ENCODE data around the gene RNF130.

RNF130 gene

DNA sequence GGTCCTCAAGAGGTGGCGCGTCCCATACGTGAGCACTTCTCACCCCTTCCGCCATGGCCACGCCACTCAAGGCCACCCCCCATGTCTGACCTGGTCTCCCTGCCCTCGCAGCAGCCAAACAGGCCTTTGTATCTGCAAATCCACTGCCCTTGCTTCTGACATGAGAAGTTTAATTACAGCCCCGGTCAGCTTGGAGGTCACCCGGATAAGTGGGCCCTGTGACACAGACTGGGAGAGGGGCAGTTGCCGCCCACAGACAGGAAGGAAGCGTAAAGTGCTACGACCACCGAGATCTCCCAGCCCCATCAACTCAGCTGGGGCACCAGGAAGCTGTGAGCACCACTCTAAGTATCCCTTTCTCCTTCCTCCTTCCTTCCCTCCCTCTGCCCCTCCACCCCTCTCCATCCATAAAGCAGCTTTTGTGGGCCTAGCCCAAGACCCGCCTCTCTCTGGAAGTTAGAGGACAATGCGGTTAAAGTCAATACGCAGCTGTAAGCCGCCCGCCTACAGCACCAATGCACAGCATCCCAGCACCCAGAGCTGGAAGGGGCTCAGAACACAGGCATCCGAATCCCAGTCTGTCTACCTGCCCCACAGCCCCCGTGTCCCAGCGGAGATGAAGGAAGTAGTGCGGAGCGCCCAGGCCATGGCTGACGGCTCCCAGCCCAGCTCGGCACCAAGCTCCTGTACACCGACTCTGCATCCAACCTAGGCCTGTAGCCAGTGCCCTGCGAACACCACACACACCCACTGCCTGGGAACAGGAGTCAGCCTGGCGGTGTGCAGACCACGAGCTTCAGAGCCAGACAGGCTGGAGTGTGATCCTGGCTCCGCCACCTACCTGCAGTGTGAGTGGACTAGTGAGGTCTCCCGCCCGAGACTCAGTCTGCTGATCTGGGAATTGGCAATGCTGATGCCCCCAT, 44.8 kb upstream of the RNF130 start:
- TF ChIP-seq, protein P1, sequence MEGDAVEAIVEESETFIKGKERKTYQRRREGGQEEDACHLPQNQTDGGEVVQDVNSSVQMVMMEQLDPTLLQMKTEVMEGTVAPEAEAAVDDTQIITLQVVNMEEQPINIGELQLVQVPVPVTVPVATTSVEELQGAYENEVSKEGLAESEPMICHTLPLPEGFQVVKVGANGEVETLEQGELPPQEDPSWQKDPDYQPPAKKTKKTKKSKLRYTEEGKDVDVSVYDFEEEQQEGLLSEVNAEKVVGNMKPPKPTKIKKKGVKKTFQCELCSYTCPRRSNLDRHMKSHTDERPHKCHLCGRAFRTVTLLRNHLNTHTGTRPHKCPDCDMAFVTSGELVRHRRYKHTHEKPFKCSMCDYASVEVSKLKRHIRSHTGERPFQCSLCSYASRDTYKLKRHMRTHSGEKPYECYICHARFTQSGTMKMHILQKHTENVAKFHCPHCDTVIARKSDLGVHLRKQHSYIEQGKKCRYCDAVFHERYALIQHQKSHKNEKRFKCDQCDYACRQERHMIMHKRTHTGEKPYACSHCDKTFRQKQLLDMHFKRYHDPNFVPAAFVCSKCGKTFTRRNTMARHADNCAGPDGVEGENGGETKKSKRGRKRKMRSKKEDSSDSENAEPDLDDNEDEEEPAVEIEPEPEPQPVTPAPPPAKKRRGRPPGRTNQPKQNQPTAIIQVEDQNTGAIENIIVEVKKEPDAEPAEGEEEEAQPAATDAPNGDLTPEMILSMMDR (IDR thresholded peaks at IDR 0.05; ENCODE audit: low read length, missing control alignments), result no peak
- no peak for DNase-seq (ENCODE audit: low read depth)
- H3K4me3 ChIP-seq (replicated peaks; ENCODE audit: low read depth, low read length), result no peak overlapping the region

- DNase-seq (ENCODE audit: low read depth), result no peak
- TF ChIP-seq, protein P1 (IDR thresholded peaks at IDR 0.05; ENCODE audit: low read length, missing control alignments), result no peak
- H3K4me3 ChIP-seq (replicated peaks; ENCODE audit: low read depth, low read length), result no peak overlapping the region
Observed at GRCh38 chr5:180115326-180116076, 43.9 kb upstream of the RNF130 start.

- TF ChIP-seq, protein P1 (IDR thresholded peaks at IDR 0.05; ENCODE audit: low read length, missing control alignments), result no peak
- H3K4me3 ChIP-seq (replicated peaks; ENCODE audit: low read depth, low read length), result no peak overlapping the region
- no peak for DNase-seq (ENCODE audit: low read depth)
Observed at GRCh38 chr5:180114304-180115003, 42.9 kb upstream of the RNF130 start.

- H3K4me3 ChIP-seq (replicated peaks; ENCODE audit: low read depth, low read length), result no peak overlapping the region
- TF ChIP-seq, protein P1 (IDR thresholded peaks at IDR 0.05; ENCODE audit: low read length, missing control alignments), result no peak
Observed at GRCh38 chr5:180113660-180114303, 42.2 kb upstream of the RNF130 start.

DNA sequence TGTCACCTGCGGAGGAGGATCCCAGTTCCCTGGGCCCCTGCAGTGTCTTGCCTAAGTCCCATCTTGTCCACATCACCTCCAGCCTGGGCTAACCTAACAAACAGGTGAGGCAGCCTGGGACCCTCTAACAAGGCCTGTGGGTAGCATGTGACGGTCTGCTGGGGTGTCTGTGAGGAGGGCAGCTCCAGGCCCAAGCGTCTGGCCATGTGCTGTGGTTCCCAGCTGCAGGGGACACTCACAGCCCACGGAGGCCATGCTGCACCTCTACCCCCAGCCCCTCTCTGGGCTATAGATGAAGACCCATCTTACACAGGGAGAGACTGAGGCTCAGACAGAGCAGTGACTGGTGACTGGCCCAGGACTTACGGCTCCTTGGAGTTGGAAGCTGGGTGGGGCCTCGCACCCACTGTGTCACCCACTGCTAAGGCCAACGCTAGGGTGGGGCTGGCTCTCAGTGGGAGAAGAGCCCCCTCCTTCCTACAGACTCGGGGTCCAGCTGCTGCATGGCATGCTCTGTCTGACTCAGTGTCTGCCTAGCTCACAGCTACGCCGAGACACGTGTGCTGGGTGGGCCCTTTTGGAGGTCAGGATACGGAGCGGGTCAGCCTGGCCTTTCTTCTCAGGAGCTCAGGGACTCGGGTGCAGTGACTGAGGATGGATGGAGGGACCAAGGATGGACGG, 40.8 kb upstream of the RNF130 start:
- TF ChIP-seq, protein P1 (IDR thresholded peaks at IDR 0.05; ENCODE audit: low read length, missing control alignments), result no peak
- DNase-seq (ENCODE audit: low read depth), result no peak
- no peak overlapping the region for H3K4me3 ChIP-seq (replicated peaks; ENCODE audit: low read depth, low read length)

More at GRCh38 chr5:180113660-180114303, 42.2 kb upstream of the RNF130 start:
- no peak for DNase-seq (ENCODE audit: low read depth)
